SH-SY5Y (cell line): Measurements from ENCODE around the gene CDK19.

ENCODE experiments used
- GATA2 ChIP-seq: IDR thresholded peaks from 2 replicates; pipeline ENCODE4 v1.6.1; 2011; ENCODE audit warnings: mild to moderate bottlenecking, low read depth, low read length
- GATA3 ChIP-seq: IDR thresholded peaks from 2 replicates; pipeline ENCODE4 v1.6.1; 2011; ENCODE audit warnings: low read depth, mild to moderate bottlenecking, low read length, moderate library complexity

DNA sequence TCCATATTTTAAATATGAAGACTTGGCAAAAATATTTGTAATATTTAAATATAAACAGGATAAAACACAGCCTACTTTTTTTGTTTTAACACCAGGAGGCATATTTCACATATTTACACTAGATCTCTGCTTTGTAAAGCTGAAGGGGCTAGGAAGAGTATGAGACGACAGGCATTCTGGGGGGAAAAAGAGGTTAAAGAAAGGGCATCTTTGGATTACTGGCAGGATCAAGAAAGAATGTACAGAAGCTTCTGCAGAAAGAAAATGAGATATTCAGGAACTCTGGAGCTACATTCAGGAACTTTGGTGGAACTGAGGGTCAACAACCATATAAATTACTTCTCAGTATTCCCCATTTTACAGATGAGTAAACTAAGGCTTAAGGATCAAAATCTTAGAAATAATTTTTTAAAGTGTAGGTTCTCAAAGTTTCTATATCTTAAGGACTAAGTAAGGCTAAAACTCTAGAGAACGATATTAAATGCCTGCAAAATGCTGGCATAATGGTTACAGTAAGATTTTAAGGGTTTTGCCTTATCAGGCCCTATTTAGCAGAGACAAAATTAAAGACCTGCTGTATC is 156.5 kb downstream of the CDK19 start:
- TF ChIP-seq GATA2 (no peak), GATA3 (no peak)
